Measurements from ENCODE around the gene LAMA5.

DNA sequence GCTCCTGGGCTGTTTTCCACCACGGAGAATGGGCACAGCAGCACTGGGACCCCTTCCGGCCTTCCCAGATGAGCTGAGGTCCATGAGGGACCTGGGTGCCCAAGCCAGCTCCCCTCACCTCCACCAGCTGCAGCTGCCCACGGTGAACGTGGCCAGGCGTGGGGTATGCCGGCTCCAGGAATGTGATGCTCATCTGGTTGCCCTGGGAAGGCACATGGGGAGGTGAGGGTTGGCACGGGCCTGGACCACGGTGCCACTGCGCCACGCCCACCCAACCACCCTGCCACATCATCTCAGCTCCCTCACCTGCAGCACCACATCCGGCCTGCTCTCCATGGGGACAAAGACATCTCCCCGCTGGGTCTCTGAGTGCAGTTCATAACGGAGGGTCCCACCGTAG, 40.6 kb downstream of the LAMA5 start:
- TF ChIP-seq, protein P1, sequence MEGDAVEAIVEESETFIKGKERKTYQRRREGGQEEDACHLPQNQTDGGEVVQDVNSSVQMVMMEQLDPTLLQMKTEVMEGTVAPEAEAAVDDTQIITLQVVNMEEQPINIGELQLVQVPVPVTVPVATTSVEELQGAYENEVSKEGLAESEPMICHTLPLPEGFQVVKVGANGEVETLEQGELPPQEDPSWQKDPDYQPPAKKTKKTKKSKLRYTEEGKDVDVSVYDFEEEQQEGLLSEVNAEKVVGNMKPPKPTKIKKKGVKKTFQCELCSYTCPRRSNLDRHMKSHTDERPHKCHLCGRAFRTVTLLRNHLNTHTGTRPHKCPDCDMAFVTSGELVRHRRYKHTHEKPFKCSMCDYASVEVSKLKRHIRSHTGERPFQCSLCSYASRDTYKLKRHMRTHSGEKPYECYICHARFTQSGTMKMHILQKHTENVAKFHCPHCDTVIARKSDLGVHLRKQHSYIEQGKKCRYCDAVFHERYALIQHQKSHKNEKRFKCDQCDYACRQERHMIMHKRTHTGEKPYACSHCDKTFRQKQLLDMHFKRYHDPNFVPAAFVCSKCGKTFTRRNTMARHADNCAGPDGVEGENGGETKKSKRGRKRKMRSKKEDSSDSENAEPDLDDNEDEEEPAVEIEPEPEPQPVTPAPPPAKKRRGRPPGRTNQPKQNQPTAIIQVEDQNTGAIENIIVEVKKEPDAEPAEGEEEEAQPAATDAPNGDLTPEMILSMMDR (IDR thresholded peaks at IDR 0.05): no peak
- TF ChIP-seq, protein P2, sequence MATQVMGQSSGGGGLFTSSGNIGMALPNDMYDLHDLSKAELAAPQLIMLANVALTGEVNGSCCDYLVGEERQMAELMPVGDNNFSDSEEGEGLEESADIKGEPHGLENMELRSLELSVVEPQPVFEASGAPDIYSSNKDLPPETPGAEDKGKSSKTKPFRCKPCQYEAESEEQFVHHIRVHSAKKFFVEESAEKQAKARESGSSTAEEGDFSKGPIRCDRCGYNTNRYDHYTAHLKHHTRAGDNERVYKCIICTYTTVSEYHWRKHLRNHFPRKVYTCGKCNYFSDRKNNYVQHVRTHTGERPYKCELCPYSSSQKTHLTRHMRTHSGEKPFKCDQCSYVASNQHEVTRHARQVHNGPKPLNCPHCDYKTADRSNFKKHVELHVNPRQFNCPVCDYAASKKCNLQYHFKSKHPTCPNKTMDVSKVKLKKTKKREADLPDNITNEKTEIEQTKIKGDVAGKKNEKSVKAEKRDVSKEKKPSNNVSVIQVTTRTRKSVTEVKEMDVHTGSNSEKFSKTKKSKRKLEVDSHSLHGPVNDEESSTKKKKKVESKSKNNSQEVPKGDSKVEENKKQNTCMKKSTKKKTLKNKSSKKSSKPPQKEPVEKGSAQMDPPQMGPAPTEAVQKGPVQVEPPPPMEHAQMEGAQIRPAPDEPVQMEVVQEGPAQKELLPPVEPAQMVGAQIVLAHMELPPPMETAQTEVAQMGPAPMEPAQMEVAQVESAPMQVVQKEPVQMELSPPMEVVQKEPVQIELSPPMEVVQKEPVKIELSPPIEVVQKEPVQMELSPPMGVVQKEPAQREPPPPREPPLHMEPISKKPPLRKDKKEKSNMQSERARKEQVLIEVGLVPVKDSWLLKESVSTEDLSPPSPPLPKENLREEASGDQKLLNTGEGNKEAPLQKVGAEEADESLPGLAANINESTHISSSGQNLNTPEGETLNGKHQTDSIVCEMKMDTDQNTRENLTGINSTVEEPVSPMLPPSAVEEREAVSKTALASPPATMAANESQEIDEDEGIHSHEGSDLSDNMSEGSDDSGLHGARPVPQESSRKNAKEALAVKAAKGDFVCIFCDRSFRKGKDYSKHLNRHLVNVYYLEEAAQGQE (IDR thresholded peaks at IDR 0.05): no peak
- TF ChIP-seq RAD21 (conservative IDR thresholded peaks at IDR 0.05 in 1 of 2, IDR thresholded peaks at IDR 0.05 in 1 of 2) (no peak), KDM1A (IDR thresholded peaks at IDR 0.05; ENCODE audit: low read depth) (no peak), HDAC2 (IDR thresholded peaks at IDR 0.05) (no peak), EP300 (IDR thresholded peaks at IDR 0.05) (no peak), CEBPB (IDR thresholded peaks at IDR 0.05) (no peak), FOSL2 (IDR thresholded peaks at IDR 0.05) (no peak), FOSL2 (CRISPR knock-in tag; IDR thresholded peaks at IDR 0.05) (no peak), SMC3 (IDR thresholded peaks at IDR 0.05) (no peak), POLR2A (IDR thresholded peaks at IDR 0.05; ENCODE audit: low read length) (no peak)

All from A549 (cell line).